ENCODE results near the gene CHST6.
"Not testable (repeated sequence)": the region's sequence is repeated elsewhere in the genome, so short reads cannot be mapped to it uniquely, and the experiment has no call there.

DNA sequence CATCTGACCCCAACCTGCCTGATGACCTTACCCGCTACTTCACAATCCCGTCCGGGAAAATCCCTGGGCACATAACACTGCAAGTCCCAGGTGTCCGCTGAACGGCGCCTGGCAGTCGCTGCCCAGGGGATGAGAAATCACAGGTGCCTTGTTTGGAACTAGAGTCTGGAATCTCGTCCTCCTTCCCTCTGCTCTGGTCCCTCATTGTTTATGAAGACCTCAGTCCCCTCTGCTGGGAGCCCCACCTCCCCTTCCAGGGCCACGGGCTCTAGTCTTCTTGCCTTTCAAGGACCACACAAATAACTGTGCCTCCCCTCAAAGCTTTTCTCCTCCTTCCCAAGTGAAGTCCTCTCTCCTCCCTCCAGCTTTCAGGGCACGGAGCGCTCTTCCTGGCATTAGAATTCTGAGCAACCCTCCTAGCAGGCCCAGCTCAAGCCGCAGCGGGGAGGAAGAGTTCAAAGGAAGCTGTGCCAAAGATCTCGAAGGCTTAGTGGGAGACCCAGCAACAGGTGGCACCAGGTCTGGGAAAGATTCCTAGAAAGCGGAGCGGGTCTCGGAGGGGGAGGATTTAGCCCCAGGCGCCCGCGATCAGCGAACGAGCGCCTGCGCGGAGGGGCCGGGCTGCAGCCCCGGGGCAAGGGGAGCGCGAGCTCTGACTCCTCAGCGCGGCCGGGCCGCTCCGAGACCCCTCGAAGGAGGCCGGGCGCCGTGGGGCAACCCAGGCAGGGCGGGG lies 31.7 kb downstream of the CHST6 start:
- TF ChIP-seq, protein P1, sequence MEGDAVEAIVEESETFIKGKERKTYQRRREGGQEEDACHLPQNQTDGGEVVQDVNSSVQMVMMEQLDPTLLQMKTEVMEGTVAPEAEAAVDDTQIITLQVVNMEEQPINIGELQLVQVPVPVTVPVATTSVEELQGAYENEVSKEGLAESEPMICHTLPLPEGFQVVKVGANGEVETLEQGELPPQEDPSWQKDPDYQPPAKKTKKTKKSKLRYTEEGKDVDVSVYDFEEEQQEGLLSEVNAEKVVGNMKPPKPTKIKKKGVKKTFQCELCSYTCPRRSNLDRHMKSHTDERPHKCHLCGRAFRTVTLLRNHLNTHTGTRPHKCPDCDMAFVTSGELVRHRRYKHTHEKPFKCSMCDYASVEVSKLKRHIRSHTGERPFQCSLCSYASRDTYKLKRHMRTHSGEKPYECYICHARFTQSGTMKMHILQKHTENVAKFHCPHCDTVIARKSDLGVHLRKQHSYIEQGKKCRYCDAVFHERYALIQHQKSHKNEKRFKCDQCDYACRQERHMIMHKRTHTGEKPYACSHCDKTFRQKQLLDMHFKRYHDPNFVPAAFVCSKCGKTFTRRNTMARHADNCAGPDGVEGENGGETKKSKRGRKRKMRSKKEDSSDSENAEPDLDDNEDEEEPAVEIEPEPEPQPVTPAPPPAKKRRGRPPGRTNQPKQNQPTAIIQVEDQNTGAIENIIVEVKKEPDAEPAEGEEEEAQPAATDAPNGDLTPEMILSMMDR (conservative IDR thresholded peaks at IDR 0.05): not testable (repeated sequence)
- TF ChIP-seq ZFX (IDR thresholded peaks at IDR 0.05): not testable (repeated sequence)

Data from C4-2B (cell line).